GM20000 (cell line): Measurements from ENCODE around the gene MTMR3.

Source experiments
- DNase-seq: peaks from one replicate; pipeline ENCODE4 v3.0.0; 2012; ENCODE audit warnings: low spot score
- CTCF ChIP-seq: IDR thresholded peaks from 2 replicates; pipeline ENCODE4 v1.5.1; 2012; ENCODE audit warnings: mild to moderate bottlenecking, control low read depth; ENCODE audit errors: extremely low read depth, missing control alignments

The MTMR3 gene

DNA sequence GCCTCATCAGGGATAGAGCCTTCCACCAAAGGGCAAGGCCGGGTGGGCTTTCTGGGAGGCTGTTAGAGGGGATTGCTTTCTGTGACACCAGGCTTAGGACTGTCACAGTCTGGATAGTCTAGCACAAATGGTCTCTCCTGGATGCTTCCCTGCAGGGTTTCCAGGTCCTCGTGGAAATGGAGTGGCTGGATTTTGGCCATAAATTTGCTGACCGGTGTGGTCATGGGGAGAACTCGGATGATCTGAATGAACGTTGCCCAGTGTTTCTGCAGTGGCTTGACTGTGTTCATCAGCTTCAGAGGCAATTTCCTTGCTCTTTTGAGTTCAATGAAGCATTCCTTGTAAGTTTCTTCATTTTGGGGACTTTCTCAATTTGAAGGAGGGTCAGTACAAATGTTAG, 130.2 kb downstream of the MTMR3 start:
- no peak for TF ChIP-seq CTCF
- no peak for DNase-seq

- DNase-seq, result no peak
- TF ChIP-seq CTCF, result no peak
Observed at GRCh38 chr22:30014244-30014643, 131.3 kb downstream of the MTMR3 start.

GRCh38 chr22:30015229-30015797, 132.3 kb downstream of the MTMR3 start:
- TF ChIP-seq CTCF, result no peak
- no peak for DNase-seq

DNA sequence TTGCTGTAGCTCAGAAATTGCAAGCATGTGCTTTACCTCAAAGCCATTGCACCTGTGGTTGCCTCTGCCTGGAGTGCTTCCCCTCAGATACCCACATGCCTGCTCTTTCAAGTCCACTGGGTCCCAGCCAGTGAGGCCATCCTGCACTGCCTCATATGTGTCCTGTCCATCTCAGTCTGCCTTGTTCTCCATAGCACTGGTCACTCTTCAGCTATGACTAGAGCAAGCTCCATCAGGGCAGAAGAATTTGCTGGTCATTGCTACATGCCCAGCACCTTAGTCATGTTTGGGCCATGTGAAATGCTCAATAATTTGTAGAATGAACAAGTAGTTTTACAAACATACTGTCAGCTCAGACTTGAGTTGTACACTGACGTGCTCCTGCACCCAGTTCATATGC, 132.9 kb downstream of the MTMR3 start:
- no peak for TF ChIP-seq CTCF
- no peak for DNase-seq

- no peak for TF ChIP-seq CTCF
- DNase-seq, result no peak
Observed at GRCh38 chr22:30016596-30016995, 133.6 kb downstream of the MTMR3 start.

GRCh38 chr22:30017375-30018223, 134.6 kb downstream of the MTMR3 start:
- TF ChIP-seq CTCF, result no peak
- DNase-seq, result no peak

GRCh38 chr22:30020511-30020910, 137.5 kb downstream of the MTMR3 start:
- DNase-seq, result no peak
- no peak for TF ChIP-seq CTCF
